Calu3 (cell line): ENCODE measurements around the gene UFM1. TPM values are rescaled to one million over a fixed set of nuclear protein-coding genes. Genes with fewer than 3 reads are reported as not detected.

Source experiments
- BruUV-seq: library from RNA; stranded (reverse); fragments of 400-500 nt; replicated peaks from 2 replicates; lab custom pipeline; 2021; lab: Mats Ljungman, UMichigan
- CTCF ChIA-PET: fragments of 300-600 bp; sonication (Branson Sonifier 250); formaldehyde crosslinking; loops from one replicate; lab custom pipeline; 2022; ENCODE audit warnings: antibody characterized with exemption; lab: Charles Lee
- DNase-seq: peaks from one replicate; pipeline ENCODE4 v3.0.0; 2022
- H3K27ac Mint-ChIP-seq: one replicate; pipeline ENCODE4 v1.8.0; 2022; ENCODE audit warnings: mixed read lengths; ENCODE audit not compliant: unreplicated experiment
- H3K27me3 Mint-ChIP-seq: one replicate; pipeline ENCODE4 v1.8.0; 2022; ENCODE audit warnings: mixed read lengths; ENCODE audit not compliant: unreplicated experiment
- H3K36me3 Mint-ChIP-seq: one replicate; pipeline ENCODE4 v1.8.0; 2022; ENCODE audit warnings: mild to moderate bottlenecking, moderate library complexity, mixed read lengths; ENCODE audit not compliant: insufficient read depth, unreplicated experiment
- H3K4me1 Mint-ChIP-seq: one replicate; pipeline ENCODE4 v1.8.0; 2022; ENCODE audit warnings: mild to moderate bottlenecking, low read depth, mixed read lengths; ENCODE audit not compliant: unreplicated experiment
- H3K4me3 Mint-ChIP-seq: one replicate; pipeline ENCODE4 v1.8.0; 2022; ENCODE audit warnings: mild to moderate bottlenecking, low read depth, moderate library complexity, mixed read lengths; ENCODE audit not compliant: unreplicated experiment
- H3K9me3 Mint-ChIP-seq: one replicate; pipeline ENCODE4 v1.8.0; 2022; ENCODE audit warnings: low read depth, mixed read lengths; ENCODE audit not compliant: unreplicated experiment
- intact Hi-C: fragments of 100-400 bp; cut with micrococcal nuclease; formaldehyde crosslinking; loops from one replicate; pipeline ENCODE4 v1.10.0; 2022; ENCODE audit not compliant: unreplicated experiment
- total RNA-seq: library from RNA; stranded (reverse); gene quantifications from 2 replicates; pipeline ENCODE4 v1.2.3, GENCODE V29; 2022
- TF ChIP-seq, protein P1 (sequence below): fragments of 200-600 bp; IDR thresholded peaks from one replicate; pipeline ENCODE4 v1.8.0; 2022; ENCODE audit warnings: antibody characterized with exemption; ENCODE audit not compliant: unreplicated experiment

UFM1 gene
- total RNA-seq, 1 experiment from 2014 or later: 40.1 TPM

DNA sequence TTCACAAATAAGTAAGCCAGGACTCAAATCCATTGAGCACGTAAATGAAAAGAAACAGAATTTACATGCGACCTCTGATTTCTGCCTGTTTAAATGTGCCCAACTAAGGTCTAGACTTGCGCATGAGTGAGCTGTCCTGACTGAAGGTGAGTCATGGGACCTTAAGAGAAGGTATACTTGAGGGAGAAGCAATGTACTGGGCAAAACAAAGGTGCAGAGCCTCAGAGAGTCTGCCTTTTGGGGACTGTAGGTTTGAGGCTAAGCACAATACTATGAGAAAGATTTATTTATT, 45.8 kb downstream of the UFM1 start:
- intact Hi-C loops: no loop called here
- DNase-seq: no peak
- Mint-ChIP-seq H3K36me3 (no peaks in the 10 kb centered on the region), H3K4me1 (no peaks in the 10 kb centered on the region), H3K27ac (no peak overlapping the region), H3K9me3 (no peaks in the 10 kb centered on the region), H3K4me3 (no peak overlapping the region), H3K27me3 (no peaks in the 10 kb centered on the region)
- TF ChIP-seq, protein P1, sequence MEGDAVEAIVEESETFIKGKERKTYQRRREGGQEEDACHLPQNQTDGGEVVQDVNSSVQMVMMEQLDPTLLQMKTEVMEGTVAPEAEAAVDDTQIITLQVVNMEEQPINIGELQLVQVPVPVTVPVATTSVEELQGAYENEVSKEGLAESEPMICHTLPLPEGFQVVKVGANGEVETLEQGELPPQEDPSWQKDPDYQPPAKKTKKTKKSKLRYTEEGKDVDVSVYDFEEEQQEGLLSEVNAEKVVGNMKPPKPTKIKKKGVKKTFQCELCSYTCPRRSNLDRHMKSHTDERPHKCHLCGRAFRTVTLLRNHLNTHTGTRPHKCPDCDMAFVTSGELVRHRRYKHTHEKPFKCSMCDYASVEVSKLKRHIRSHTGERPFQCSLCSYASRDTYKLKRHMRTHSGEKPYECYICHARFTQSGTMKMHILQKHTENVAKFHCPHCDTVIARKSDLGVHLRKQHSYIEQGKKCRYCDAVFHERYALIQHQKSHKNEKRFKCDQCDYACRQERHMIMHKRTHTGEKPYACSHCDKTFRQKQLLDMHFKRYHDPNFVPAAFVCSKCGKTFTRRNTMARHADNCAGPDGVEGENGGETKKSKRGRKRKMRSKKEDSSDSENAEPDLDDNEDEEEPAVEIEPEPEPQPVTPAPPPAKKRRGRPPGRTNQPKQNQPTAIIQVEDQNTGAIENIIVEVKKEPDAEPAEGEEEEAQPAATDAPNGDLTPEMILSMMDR: no peak
- CTCF ChIA-PET: no interaction called here
- no TSS peak for BruUV-seq

DNA sequence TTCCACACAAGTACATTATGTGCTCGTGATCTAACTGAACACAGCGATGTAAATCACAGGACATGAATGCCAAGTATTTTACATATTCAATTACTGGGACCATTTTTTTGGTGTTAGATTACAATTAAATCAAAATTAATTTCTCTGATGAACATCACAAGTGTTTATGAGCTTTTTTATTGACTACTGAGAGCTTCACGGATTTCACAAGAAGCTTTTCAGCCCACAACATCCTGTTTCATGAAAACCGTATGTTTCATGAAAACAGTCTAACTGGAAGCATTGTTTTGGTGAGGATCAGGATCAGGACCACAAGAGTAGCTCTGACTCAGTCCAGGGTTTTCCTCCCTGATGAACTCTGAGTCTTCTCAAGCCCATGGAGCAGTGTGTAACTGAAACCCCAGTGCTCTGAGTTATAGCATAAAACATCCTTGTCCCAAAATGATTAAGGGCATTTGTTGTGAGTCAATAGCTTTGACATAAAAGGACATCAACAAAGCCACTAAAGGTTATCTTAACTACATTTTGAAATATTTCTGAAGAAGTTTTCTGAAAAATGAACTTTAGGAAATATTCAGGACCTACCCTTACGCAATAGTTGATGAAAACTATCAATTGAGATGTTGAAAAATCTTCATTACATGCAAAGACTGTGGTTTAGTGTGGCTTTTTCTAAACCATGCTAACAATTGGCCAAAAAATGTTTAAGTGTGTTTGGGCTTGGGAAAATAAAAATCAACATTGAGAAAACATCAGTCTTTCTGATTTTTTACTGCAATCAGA, 49.3 kb downstream of the UFM1 start:
- no peak for DNase-seq
- BruUV-seq: no TSS peak
- intact Hi-C loops: no loop called here
- Mint-ChIP-seq H3K4me3 (no peak overlapping the region), H3K9me3 (peaks cover 2% of the 10 kb centered on the region), H3K4me1 (no peaks in the 10 kb centered on the region), H3K27ac (no peak overlapping the region), H3K36me3 (no peaks in the 10 kb centered on the region), H3K27me3 (no peaks in the 10 kb centered on the region)
- TF ChIP-seq, protein P1: no peak
- CTCF ChIA-PET: interaction anchor here (1.1 kb wide), 1 partner anchor 50 kb away, joined by 3 read pairs; no protein-coding TSS in a partner anchor

- TF ChIP-seq, protein P1: no peak
- H3K36me3 Mint-ChIP-seq: no peaks in the 10 kb centered on the region
- peaks cover 2% of the 10 kb centered on the region for H3K9me3 Mint-ChIP-seq
- H3K27me3 Mint-ChIP-seq: no peaks in the 10 kb centered on the region
- H3K4me3 Mint-ChIP-seq: no peak overlapping the region
- CTCF ChIA-PET: no interaction called here
- no TSS peak for BruUV-seq
- DNase-seq: no peak
- H3K27ac Mint-ChIP-seq: no peak overlapping the region
- H3K4me1 Mint-ChIP-seq: no peaks in the 10 kb centered on the region
- intact Hi-C loops: no loop called here
Observed at GRCh38 chr13:38399535-38399934, 49.9 kb downstream of the UFM1 start.

- no peaks in the 10 kb centered on the region for H3K4me1 Mint-ChIP-seq
- CTCF ChIA-PET: no interaction called here
- no peak overlapping the region for H3K4me3 Mint-ChIP-seq
- H3K27me3 Mint-ChIP-seq: no peaks in the 10 kb centered on the region
- no peak for DNase-seq
- TF ChIP-seq, protein P1: no peak
- no TSS peak for BruUV-seq
- H3K36me3 Mint-ChIP-seq: no peaks in the 10 kb centered on the region
- intact Hi-C loops: no loop called here
- H3K9me3 Mint-ChIP-seq: peaks cover 2% of the 10 kb centered on the region
- H3K27ac Mint-ChIP-seq: no peak overlapping the region
Observed at GRCh38 chr13:38401276-38401675, 51.6 kb downstream of the UFM1 start.
